ENCODE results near the gene SUMO2. TPM values are rescaled to one million over a fixed set of nuclear protein-coding genes. Genes with fewer than 3 reads are reported as not detected.

The SUMO2 gene
- total and polyA plus RNA-seq, 2 of the 13 experiments (the other 11 are each of a cell fraction or from before 2014, with no cell fraction given), result 337 to 553 TPM

DNA sequence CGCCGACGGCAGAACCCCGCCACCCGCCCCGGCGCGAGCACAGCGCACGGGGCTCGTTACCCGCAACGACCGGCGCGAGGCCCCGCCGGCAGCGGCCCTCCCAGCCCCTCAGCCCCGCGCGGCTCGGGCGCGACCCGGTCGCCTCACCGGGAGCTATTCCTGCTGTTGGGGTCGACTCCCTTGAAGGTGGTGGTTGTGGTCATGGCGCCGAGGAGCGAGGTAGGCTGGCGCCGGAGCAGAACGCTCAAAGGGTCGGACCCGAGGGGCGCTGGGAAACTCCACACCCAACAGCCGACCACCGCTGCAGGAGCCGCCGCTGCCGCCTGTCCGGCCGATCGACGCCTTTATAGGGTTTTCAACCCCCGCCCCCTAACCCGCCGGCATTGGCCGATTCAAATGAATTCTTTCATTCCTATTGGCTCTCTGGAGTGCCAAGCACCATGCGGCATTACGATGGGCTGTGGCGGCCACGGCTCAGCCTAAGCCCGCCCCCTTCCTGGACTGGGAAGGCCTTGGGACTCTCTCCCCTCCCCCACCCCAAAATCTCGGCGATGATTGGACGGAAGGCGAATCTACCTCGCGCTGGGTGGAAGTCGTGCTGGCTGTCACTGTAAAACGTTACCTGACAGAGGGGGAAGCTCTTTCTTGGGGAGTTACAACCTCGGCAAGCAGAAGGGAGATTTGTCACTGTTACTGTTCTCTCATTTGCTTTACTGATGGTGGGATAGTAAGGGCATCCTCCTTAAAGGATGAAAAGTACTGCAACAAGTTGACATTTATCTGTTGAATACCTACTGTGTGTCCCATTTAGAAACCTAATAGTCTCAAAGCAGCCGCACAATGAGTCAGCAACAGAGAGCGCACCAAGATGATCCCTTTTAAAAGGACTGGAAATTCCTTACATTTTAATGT is 28.3 kb downstream of the SUMO2 start, which contains the start of gene JPT1 (continued):
- TF ChIP-seq, protein P1, sequence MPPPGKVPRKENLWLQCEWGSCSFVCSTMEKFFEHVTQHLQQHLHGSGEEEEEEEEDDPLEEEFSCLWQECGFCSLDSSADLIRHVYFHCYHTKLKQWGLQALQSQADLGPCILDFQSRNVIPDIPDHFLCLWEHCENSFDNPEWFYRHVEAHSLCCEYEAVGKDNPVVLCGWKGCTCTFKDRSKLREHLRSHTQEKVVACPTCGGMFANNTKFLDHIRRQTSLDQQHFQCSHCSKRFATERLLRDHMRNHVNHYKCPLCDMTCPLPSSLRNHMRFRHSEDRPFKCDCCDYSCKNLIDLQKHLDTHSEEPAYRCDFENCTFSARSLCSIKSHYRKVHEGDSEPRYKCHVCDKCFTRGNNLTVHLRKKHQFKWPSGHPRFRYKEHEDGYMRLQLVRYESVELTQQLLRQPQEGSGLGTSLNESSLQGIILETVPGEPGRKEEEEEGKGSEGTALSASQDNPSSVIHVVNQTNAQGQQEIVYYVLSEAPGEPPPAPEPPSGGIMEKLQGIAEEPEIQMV (CRISPR knock-in tag; IDR thresholded peaks at IDR 0.05; ENCODE audit: low read depth), result no peak; the same call in 1 of the 2 replicates
- TF ChIP-seq, protein P2, sequence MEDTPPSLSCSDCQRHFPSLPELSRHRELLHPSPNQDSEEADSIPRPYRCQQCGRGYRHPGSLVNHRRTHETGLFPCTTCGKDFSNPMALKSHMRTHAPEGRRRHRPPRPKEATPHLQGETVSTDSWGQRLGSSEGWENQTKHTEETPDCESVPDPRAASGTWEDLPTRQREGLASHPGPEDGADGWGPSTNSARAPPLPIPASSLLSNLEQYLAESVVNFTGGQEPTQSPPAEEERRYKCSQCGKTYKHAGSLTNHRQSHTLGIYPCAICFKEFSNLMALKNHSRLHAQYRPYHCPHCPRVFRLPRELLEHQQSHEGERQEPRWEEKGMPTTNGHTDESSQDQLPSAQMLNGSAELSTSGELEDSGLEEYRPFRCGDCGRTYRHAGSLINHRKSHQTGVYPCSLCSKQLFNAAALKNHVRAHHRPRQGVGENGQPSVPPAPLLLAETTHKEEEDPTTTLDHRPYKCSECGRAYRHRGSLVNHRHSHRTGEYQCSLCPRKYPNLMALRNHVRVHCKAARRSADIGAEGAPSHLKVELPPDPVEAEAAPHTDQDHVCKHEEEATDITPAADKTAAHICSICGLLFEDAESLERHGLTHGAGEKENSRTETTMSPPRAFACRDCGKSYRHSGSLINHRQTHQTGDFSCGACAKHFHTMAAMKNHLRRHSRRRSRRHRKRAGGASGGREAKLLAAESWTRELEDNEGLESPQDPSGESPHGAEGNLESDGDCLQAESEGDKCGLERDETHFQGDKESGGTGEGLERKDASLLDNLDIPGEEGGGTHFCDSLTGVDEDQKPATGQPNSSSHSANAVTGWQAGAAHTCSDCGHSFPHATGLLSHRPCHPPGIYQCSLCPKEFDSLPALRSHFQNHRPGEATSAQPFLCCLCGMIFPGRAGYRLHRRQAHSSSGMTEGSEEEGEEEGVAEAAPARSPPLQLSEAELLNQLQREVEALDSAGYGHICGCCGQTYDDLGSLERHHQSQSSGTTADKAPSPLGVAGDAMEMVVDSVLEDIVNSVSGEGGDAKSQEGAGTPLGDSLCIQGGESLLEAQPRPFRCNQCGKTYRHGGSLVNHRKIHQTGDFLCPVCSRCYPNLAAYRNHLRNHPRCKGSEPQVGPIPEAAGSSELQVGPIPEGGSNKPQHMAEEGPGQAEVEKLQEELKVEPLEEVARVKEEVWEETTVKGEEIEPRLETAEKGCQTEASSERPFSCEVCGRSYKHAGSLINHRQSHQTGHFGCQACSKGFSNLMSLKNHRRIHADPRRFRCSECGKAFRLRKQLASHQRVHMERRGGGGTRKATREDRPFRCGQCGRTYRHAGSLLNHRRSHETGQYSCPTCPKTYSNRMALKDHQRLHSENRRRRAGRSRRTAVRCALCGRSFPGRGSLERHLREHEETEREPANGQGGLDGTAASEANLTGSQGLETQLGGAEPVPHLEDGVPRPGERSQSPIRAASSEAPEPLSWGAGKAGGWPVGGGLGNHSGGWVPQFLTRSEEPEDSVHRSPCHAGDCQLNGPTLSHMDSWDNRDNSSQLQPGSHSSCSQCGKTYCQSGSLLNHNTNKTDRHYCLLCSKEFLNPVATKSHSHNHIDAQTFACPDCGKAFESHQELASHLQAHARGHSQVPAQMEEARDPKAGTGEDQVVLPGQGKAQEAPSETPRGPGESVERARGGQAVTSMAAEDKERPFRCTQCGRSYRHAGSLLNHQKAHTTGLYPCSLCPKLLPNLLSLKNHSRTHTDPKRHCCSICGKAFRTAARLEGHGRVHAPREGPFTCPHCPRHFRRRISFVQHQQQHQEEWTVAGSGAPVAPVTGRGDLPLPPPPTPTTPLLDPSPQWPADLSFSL (CRISPR knock-in tag; IDR thresholded peaks at IDR 0.05), result no peak
- TF ChIP-seq, protein P3, sequence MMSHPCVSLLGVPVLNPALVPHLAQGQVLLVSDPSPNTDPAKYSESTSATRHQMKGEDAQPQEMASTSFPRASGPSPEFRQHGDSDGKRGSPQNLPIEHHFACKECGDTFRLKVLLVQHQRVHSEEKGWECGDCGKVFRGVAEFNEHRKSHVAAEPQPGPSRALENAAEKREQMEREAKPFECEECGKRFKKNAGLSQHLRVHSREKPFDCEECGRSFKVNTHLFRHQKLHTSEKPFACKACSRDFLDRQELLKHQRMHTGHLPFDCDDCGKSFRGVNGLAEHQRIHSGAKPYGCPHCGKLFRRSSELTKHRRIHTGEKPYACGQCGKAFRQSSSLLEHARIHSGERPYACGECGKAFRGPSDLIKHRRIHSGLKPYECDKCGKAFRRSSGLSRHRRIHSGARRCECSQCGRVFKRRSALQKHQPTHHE (CRISPR knock-in tag; IDR thresholded peaks at IDR 0.05; ENCODE audit: borderline replicate concordance), result peak; percentile 83; the same call in 1 of the 2 replicates
- TF ChIP-seq CBFB (CRISPR knock-in tag; IDR thresholded peaks at IDR 0.05) (no peak; the same call in 1 of the 2 replicates), ZNF75D (CRISPR knock-in tag; IDR thresholded peaks at IDR 0.05; ENCODE audit: borderline replicate concordance) (no peak), ISX (CRISPR knock-in tag; conservative IDR thresholded peaks at IDR 0.05) (no peak), ELF1 (CRISPR knock-in tag; IDR thresholded peaks at IDR 0.05) (peak; percentile 89), ZFP62 (CRISPR knock-in tag; IDR thresholded peaks at IDR 0.05) (no peak), NR2F1 (CRISPR knock-in tag; IDR thresholded peaks at IDR 0.05) (no peak), SMYD3 (CRISPR knock-in tag; IDR thresholded peaks at IDR 0.05) (no peak; the same call in 1 of the 2 replicates), KMT2B (CRISPR knock-in tag; IDR thresholded peaks at IDR 0.05) (peak; percentile 85), POLR2AphosphoS5 (IDR thresholded peaks at IDR 0.05; ENCODE audit: low read depth, low read length) (peak; percentile 100), ZFYVE20 (CRISPR knock-in tag; IDR thresholded peaks at IDR 0.05; ENCODE audit: borderline replicate concordance, low read depth) (peak; percentile 57; the same call in 1 of the 2 replicates), NR2F2 (IDR thresholded peaks at IDR 0.05; ENCODE audit: borderline replicate concordance, low read depth) (no peak), FOXA3 (CRISPR knock-in tag; IDR thresholded peaks at IDR 0.05) (peak; percentile 50), PAX8 (CRISPR knock-in tag; IDR thresholded peaks at IDR 0.05; ENCODE audit: borderline replicate concordance) (no peak), ZNF12 (CRISPR knock-in tag; IDR thresholded peaks at IDR 0.05) (no peak), ZFP36 (IDR thresholded peaks at IDR 0.05; ENCODE audit: borderline replicate concordance, low read depth, low read length, partially characterized antibody) (no peak), JUN (CRISPR knock-in tag; IDR thresholded peaks at IDR 0.05) (no peak), NFKBIZ (CRISPR knock-in tag; IDR thresholded peaks at IDR 0.05) (0 out of 2 replicates have a peak, but pooled peaks have one; percentile 55)

Measured in HepG2 (cell line).